ENCODE results near the gene CEMIP.
A peak's percentile ranks its signal among the peaks of the same experiment; 100 is the strongest.

CEMIP gene

GRCh38 chr15:80977627-80978036 lies 198.5 kb downstream of the CEMIP start:
- H3K4me3 ChIP-seq (replicated peaks; ENCODE audit: low read depth, low read length) = no peak overlapping the region
- peak; percentile 59 for TF ChIP-seq CTCF (IDR thresholded peaks at IDR 0.05; ENCODE audit: low read length, missing control alignments)
- peak; percentile 56 for DNase-seq (ENCODE audit: low read depth)

- no peak for TF ChIP-seq CTCF (IDR thresholded peaks at IDR 0.05; ENCODE audit: low read length, missing control alignments)
- DNase-seq (ENCODE audit: low read depth) = no peak
- no peak overlapping the region for H3K4me3 ChIP-seq (replicated peaks; ENCODE audit: low read depth, low read length)
Measured at GRCh38 chr15:80978685-80979329, 199.6 kb downstream of the CEMIP start.

- TF ChIP-seq CTCF (IDR thresholded peaks at IDR 0.05; ENCODE audit: low read length, missing control alignments) = no peak
- H3K4me3 ChIP-seq (replicated peaks; ENCODE audit: low read depth, low read length) = no peak overlapping the region
- no peak for DNase-seq (ENCODE audit: low read depth)
Measured at GRCh38 chr15:80979538-80980200, 200.5 kb downstream of the CEMIP start.

- TF ChIP-seq CTCF (IDR thresholded peaks at IDR 0.05; ENCODE audit: low read length, missing control alignments) = no peak
- DNase-seq (ENCODE audit: low read depth) = no peak
- no peak overlapping the region for H3K4me3 ChIP-seq (replicated peaks; ENCODE audit: low read depth, low read length)
Measured at GRCh38 chr15:80982205-80982604, 203.0 kb downstream of the CEMIP start.

- no peak for TF ChIP-seq CTCF (IDR thresholded peaks at IDR 0.05; ENCODE audit: low read length, missing control alignments)
- no peak overlapping the region for H3K4me3 ChIP-seq (replicated peaks; ENCODE audit: low read depth, low read length)
- DNase-seq (ENCODE audit: low read depth) = no peak
Measured at GRCh38 chr15:80982839-80983238, 203.7 kb downstream of the CEMIP start.

GRCh38 chr15:80984856-80985255 lies 205.7 kb downstream of the CEMIP start:
- no peak overlapping the region for H3K4me3 ChIP-seq (replicated peaks; ENCODE audit: low read depth, low read length)
- no peak for TF ChIP-seq CTCF (IDR thresholded peaks at IDR 0.05; ENCODE audit: low read length, missing control alignments)
- no peak for DNase-seq (ENCODE audit: low read depth)

- DNase-seq (ENCODE audit: low read depth) = no peak
- TF ChIP-seq CTCF (IDR thresholded peaks at IDR 0.05; ENCODE audit: low read length, missing control alignments) = no peak
- H3K4me3 ChIP-seq (replicated peaks; ENCODE audit: low read depth, low read length) = no peak overlapping the region
Measured at GRCh38 chr15:80985981-80986380, 206.8 kb downstream of the CEMIP start.
